HEK293 (cell line): ENCODE measurements around the gene PLEKHF1.
A peak's percentile ranks its signal among the peaks of the same experiment; 100 is the strongest.

Experiments
- HIC1 ChIP-seq: fragments of 450-650 bp; formaldehyde crosslinking; IDR thresholded peaks from 2 replicates; pipeline ENCODE4 v1.5.1; 2016; ENCODE audit warnings: missing biosample characterization, missing genetic modification characterization
- HOXD13 ChIP-seq: sonication (generic); formaldehyde crosslinking; IDR thresholded peaks from 2 replicates; pipeline ENCODE4 v1.8.0; 2022; ENCODE audit warnings: missing genetic modification reagents, borderline replicate concordance
- KLF7 ChIP-seq: fragments of 450-650 bp; formaldehyde crosslinking; IDR thresholded peaks from 2 replicates; pipeline ENCODE4 v1.5.1; 2016; ENCODE audit warnings: missing biosample characterization, missing genetic modification characterization, borderline replicate concordance
- REST ChIP-seq: fragments of 450-650 bp; formaldehyde crosslinking; IDR thresholded peaks from 2 replicates; pipeline ENCODE4 v1.5.1; 2016; ENCODE audit warnings: missing biosample characterization, missing genetic modification characterization
- SCRT2 ChIP-seq: fragments of 450-650 bp; formaldehyde crosslinking; IDR thresholded peaks from 2 replicates; pipeline ENCODE4 v1.5.1; 2016; ENCODE audit warnings: missing biosample characterization, missing genetic modification characterization
- ZBTB1 ChIP-seq: fragments of 450-650 bp; formaldehyde crosslinking; IDR thresholded peaks from 2 replicates; pipeline ENCODE4 v1.5.1; 2016; ENCODE audit warnings: missing biosample characterization, missing genetic modification characterization
- ZBTB10 ChIP-seq: fragments of 450-650 bp; formaldehyde crosslinking; IDR thresholded peaks from 2 replicates; pipeline ENCODE4 v1.5.1; 2016; ENCODE audit warnings: missing biosample characterization, missing genetic modification characterization
- ZBTB11 ChIP-seq: fragments of 450-650 bp; formaldehyde crosslinking; conservative IDR thresholded peaks from 2 replicates; pipeline ENCODE4 v1.5.1; 2016; ENCODE audit warnings: low read depth, missing biosample characterization, missing genetic modification characterization
- ZFHX2 ChIP-seq: fragments of 450-650 bp; formaldehyde crosslinking; conservative IDR thresholded peaks from 2 replicates; pipeline ENCODE4 v1.5.1; 2016; ENCODE audit warnings: missing biosample characterization, missing genetic modification characterization
- ZNF10 ChIP-seq: fragments of 450-650 bp; formaldehyde crosslinking; IDR thresholded peaks from 2 replicates; pipeline ENCODE4 v1.5.1; 2017; ENCODE audit warnings: missing biosample characterization, missing genetic modification characterization
- ZNF19 ChIP-seq: fragments of 450-650 bp; formaldehyde crosslinking; IDR thresholded peaks from 2 replicates; pipeline ENCODE4; 2016; ENCODE audit warnings: missing biosample characterization, missing genetic modification characterization, low read depth
- ZNF24 ChIP-seq: fragments of 450-650 bp; formaldehyde crosslinking; IDR thresholded peaks from 2 replicates; pipeline ENCODE4 v1.5.1; 2016; ENCODE audit warnings: missing biosample characterization, missing genetic modification characterization
- ZNF26 ChIP-seq: fragments of 450-650 bp; formaldehyde crosslinking; IDR thresholded peaks from 2 replicates; pipeline ENCODE4 v1.5.1; 2016; ENCODE audit warnings: missing biosample characterization, missing genetic modification characterization
- ZNF341 ChIP-seq: fragments of 450-650 bp; formaldehyde crosslinking; IDR thresholded peaks from 2 replicates; pipeline ENCODE4; 2016; ENCODE audit warnings: low read depth, missing biosample characterization, missing genetic modification characterization
- ZNF488 ChIP-seq: fragments of 450-650 bp; formaldehyde crosslinking; IDR thresholded peaks from 2 replicates; pipeline ENCODE4 v1.5.1; 2016; ENCODE audit warnings: missing biosample characterization, missing genetic modification characterization
- ZNF510 ChIP-seq: fragments of 450-650 bp; formaldehyde crosslinking; IDR thresholded peaks from 2 replicates; pipeline ENCODE4 v1.5.1; 2018; ENCODE audit warnings: mild to moderate bottlenecking, missing genetic modification characterization, missing biosample characterization; ENCODE audit not compliant: insufficient replicate concordance
- ZNF513 ChIP-seq: fragments of 450-650 bp; IDR thresholded peaks from 2 replicates; pipeline ENCODE4 v1.5.1; 2018; ENCODE audit warnings: missing biosample characterization, missing genetic modification characterization
- ZNF549 ChIP-seq: fragments of 450-650 bp; IDR thresholded peaks from 2 replicates; pipeline ENCODE4 v1.5.1; 2018; ENCODE audit warnings: missing biosample characterization, missing genetic modification characterization, mild to moderate bottlenecking, inconsistent platforms, moderate library complexity
- ZNF560 ChIP-seq: fragments of 450-650 bp; formaldehyde crosslinking; IDR thresholded peaks from 2 replicates; pipeline ENCODE4 v1.5.1; 2017; ENCODE audit warnings: missing biosample characterization, missing genetic modification characterization, borderline replicate concordance
- ZNF585B ChIP-seq: fragments of 450-650 bp; formaldehyde crosslinking; IDR thresholded peaks from 2 replicates; pipeline ENCODE4 v1.5.1; 2016; ENCODE audit warnings: missing biosample characterization, missing genetic modification characterization
- ZNF626 ChIP-seq: fragments of 450-650 bp; sonication (Bioruptor Pico); formaldehyde crosslinking; IDR thresholded peaks from 2 replicates; pipeline ENCODE4 v1.5.1; 2018; ENCODE audit warnings: missing biosample characterization, missing genetic modification characterization, inconsistent platforms
- ZNF791 ChIP-seq: fragments of 450-650 bp; formaldehyde crosslinking; IDR thresholded peaks from 2 replicates; pipeline ENCODE4 v1.5.1; 2016; ENCODE audit warnings: missing biosample characterization, missing genetic modification characterization

The PLEKHF1 gene

GRCh38 chr19:29666578-29667386 lies 1.5 kb downstream of the PLEKHF1 start (continued):
- TF ChIP-seq HOXD13 (CRISPR knock-in tag) (no peak), ZNF26 (tag by site-specific recombination) (no peak), ZNF510 (tag by site-specific recombination) (no peak), ZNF10 (tag by site-specific recombination) (0 out of 2 replicates have a peak, but pooled peaks have one; percentile 51), ZNF341 (tag by site-specific recombination) (peak; percentile 39; the same call in 1 of the 2 replicates), HIC1 (no peak), ZBTB10 (tag by site-specific recombination) (no peak), ZNF791 (no peak), REST (peak; percentile 99), ZBTB1 (tag by site-specific recombination) (no peak), ZNF626 (no peak), ZNF560 (tag by site-specific recombination) (no peak), ZNF19 (tag by site-specific recombination) (no peak), ZFHX2 (no peak), ZBTB11 (no peak), ZNF513 (no peak), ZNF549 (tag by site-specific recombination) (no peak), ZNF585B (tag by site-specific recombination) (no peak), SCRT2 (tag by site-specific recombination) (no peak), KLF7 (tag by site-specific recombination) (no peak), ZNF488 (tag by site-specific recombination) (peak; percentile 81; the same call in 1 of the 2 replicates), ZNF24 (tag by site-specific recombination) (peak; percentile 96)
